NOMO-1 treated with dmso at 0.1 percent for 144 hours (cell line): ENCODE results near the gene RALGPS1.

Experiments
- DNase-seq: peaks from one replicate; lab custom pipeline; 2025; ENCODE audit not compliant: unreplicated experiment; lab: John Stamatoyannopoulos, UW

RALGPS1 gene

GRCh38 chr9:127050152-127050551 lies 135.6 kb downstream of the RALGPS1 start:
- no peak for DNase-seq

GRCh38 chr9:127050591-127051001 lies 136.0 kb downstream of the RALGPS1 start:
- DNase-seq, result no peak

GRCh38 chr9:127051881-127052595 lies 137.5 kb downstream of the RALGPS1 start:
- no peak for DNase-seq

- DNase-seq, result no peak
Measured at GRCh38 chr9:127053057-127053821, 138.7 kb downstream of the RALGPS1 start.

- DNase-seq, result no peak
Measured at GRCh38 chr9:127053960-127054359, 139.4 kb downstream of the RALGPS1 start.

- no peak for DNase-seq
Measured at GRCh38 chr9:127055745-127056402, 141.3 kb downstream of the RALGPS1 start.

GRCh38 chr9:127056446-127056845 lies 141.9 kb downstream of the RALGPS1 start:
- DNase-seq, result no peak

- DNase-seq, result no peak
Measured at GRCh38 chr9:127058011-127058644, 143.5 kb downstream of the RALGPS1 start.

- DNase-seq, result no peak
Measured at GRCh38 chr9:127058645-127059021, 144.1 kb downstream of the RALGPS1 start.

GRCh38 chr9:127059030-127059429 lies 144.4 kb downstream of the RALGPS1 start:
- DNase-seq, result no peak

- DNase-seq, result no peak
Measured at GRCh38 chr9:127059765-127060361, 145.3 kb downstream of the RALGPS1 start.

- DNase-seq, result no peak
Measured at GRCh38 chr9:127061411-127061810, 146.8 kb downstream of the RALGPS1 start.

- DNase-seq, result no peak
Measured at GRCh38 chr9:127064335-127064734, 149.8 kb downstream of the RALGPS1 start.

- DNase-seq, result no peak
Measured at GRCh38 chr9:127065592-127065991, 151.0 kb downstream of the RALGPS1 start.

GRCh38 chr9:127066060-127066850 lies 151.7 kb downstream of the RALGPS1 start:
- no peak for DNase-seq

- DNase-seq, result peak; percentile 27
Measured at GRCh38 chr9:127066851-127067136, 152.2 kb downstream of the RALGPS1 start.

GRCh38 chr9:127067603-127068220 lies 153.1 kb downstream of the RALGPS1 start:
- DNase-seq, result no peak

- no peak for DNase-seq
Measured at GRCh38 chr9:127074561-127075548, 160.3 kb downstream of the RALGPS1 start.
